MM.1S (cell line): ENCODE data around the gene P4HTM.

Experiments
- DNase-seq: peaks from one replicate; pipeline ENCODE4 v3.0.0-alpha.2; 2015
- H2AFZ ChIP-seq: fragments of 300-600 bp; sonication (generic); 2 replicates; pipeline ENCODE4 v1.6.0; 2016; ENCODE audit warnings: antibody characterized with exemption, low read length
- H3F3A ChIP-seq: fragments of 300-600 bp; sonication (generic); 2 replicates; pipeline ENCODE4 v1.6.1; 2016; ENCODE audit warnings: mild to moderate bottlenecking, antibody characterized with exemption, low read length, moderate library complexity, mixed read lengths; ENCODE audit not compliant: insufficient read depth
- H3K27ac ChIP-seq: fragments of 300-600 bp; sonication (generic); 2 replicates; pipeline ENCODE4 v1.5.1; 2016; ENCODE audit warnings: mild to moderate bottlenecking, low read length
- H3K27me3 ChIP-seq: fragments of 300-600 bp; sonication (generic); replicated peaks from 2 replicates; pipeline ENCODE4 v1.6.0; 2016; ENCODE audit warnings: low read length; ENCODE audit not compliant: insufficient read depth
- H3K36me3 ChIP-seq: fragments of 300-600 bp; sonication (generic); replicated peaks from 2 replicates; pipeline ENCODE4 v1.6.1; 2016; ENCODE audit warnings: mild to moderate bottlenecking, low read length, mixed read lengths; ENCODE audit not compliant: insufficient read depth
- H3K4me1 ChIP-seq: fragments of 300-600 bp; sonication (generic); 2 replicates; pipeline ENCODE4 v1.6.1; 2016; ENCODE audit warnings: low read length, mixed read lengths
- H3K4me2 ChIP-seq: fragments of 300-600 bp; sonication (generic); 2 replicates; pipeline ENCODE4 v1.6.0; 2016; ENCODE audit warnings: low read depth, low read length
- H3K4me3 ChIP-seq: fragments of 300-600 bp; sonication (generic); 2 replicates; pipeline ENCODE4 v1.5.1; 2016; ENCODE audit warnings: low read length, mixed read lengths
- H3K79me2 ChIP-seq: fragments of 300-600 bp; sonication (generic); 2 replicates; pipeline ENCODE4 v1.6.1; 2016; ENCODE audit warnings: mixed run types, low read length, mixed read lengths
- H3K9ac ChIP-seq: fragments of 300-600 bp; sonication (generic); 2 replicates; pipeline ENCODE4 v1.6.1; 2016; ENCODE audit warnings: low read length, mixed read lengths
- H3K9me2 ChIP-seq: fragments of 300-600 bp; sonication (generic); replicated peaks from 2 replicates; pipeline ENCODE4 v1.6.1; 2016; ENCODE audit warnings: mild to moderate bottlenecking, low read length, mixed read lengths; ENCODE audit not compliant: insufficient read depth
- H3K9me3 ChIP-seq: fragments of 300-600 bp; sonication (generic); replicated peaks from 2 replicates; pipeline ENCODE4 v1.6.1; 2016; ENCODE audit warnings: mild to moderate bottlenecking, low read length, mixed read lengths; ENCODE audit not compliant: insufficient read depth
- H4K20me1 ChIP-seq: fragments of 300-600 bp; sonication (generic); 2 replicates; pipeline ENCODE4 v1.6.1; 2016; ENCODE audit warnings: mild to moderate bottlenecking, low read length, moderate library complexity, mixed read lengths; ENCODE audit not compliant: insufficient read depth
- CTCF ChIP-seq: fragments of 300-600 bp; sonication (generic); IDR thresholded peaks from 2 replicates; pipeline ENCODE4 v1.5.1; 2016; ENCODE audit warnings: antibody characterized with exemption, low read length, mixed read lengths
- EZH2 ChIP-seq: fragments of 300-600 bp; sonication (generic); optimal IDR thresholded peaks from 2 replicates; pipeline ENCODE3; 2017; ENCODE audit warnings: low read depth, mild to moderate bottlenecking, antibody characterized with exemption, low read length, mixed read lengths
- EZH2phosphoT487 ChIP-seq: fragments of 300-600 bp; sonication (generic); IDR thresholded peaks from 2 replicates; pipeline ENCODE4 v1.6.1; 2018; ENCODE audit warnings: antibody characterized with exemption, low read length

The P4HTM gene

GRCh38 chr3:49053543-49053942 lies 63.5 kb downstream of the P4HTM start:
- Histone ChIP-seq H3K9me3 (no peaks in the 10 kb centered on the region), H3K79me2 (peaks cover 14% of the 10 kb centered on the region), H3K9me2 (no peaks in the 10 kb centered on the region), H3K4me2 (no peak overlapping the region), H3K27me3 (no peaks in the 10 kb centered on the region), H3K36me3 (peaks cover 9% of the 10 kb centered on the region; the same call in 1 of the 2 replicates), H3F3A (no peaks in the 10 kb centered on the region), H2AFZ (no peak overlapping the region), H3K4me3 (no peak overlapping the region), H3K27ac (no peak overlapping the region), H3K4me1 (no peaks in the 10 kb centered on the region), H4K20me1 (no peaks in the 10 kb centered on the region), H3K9ac (no peak overlapping the region)
- TF ChIP-seq EZH2 (no peak), EZH2phosphoT487 (no peak), CTCF (no peak)
- no peak for DNase-seq

DNA sequence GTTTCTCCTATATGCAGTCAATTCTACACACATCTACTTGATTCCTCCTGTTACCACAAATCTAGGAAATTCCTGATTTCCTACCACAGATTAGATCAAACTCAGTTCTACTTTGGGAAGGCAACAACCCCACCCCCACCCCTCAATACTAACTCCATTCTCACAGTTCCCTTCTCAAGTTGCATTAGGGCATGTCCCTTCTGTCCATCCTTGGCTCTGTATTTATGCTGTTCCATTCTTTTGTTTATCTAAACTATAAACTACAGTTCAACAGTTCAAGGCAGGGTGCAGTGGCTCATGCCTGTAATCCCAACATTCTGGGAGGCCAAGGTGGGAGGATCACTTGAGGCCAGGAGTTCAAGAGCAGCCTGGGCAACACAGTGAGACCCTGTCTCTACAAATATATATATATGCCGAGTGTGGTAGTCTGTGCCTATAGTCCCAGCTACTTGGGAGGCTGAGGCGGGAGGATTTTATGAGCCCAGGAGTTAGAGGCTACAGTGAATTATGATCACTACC lies 64.4 kb downstream of the P4HTM start:
- peaks cover 9% of the 10 kb centered on the region; the same call in 1 of the 2 replicates for H3K36me3 ChIP-seq
- no peak overlapping the region for H3K4me3 ChIP-seq
- no peak overlapping the region for H3K4me2 ChIP-seq
- H3K27ac ChIP-seq: no peak overlapping the region
- H3K9me2 ChIP-seq: no peaks in the 10 kb centered on the region
- H3K27me3 ChIP-seq: no peaks in the 10 kb centered on the region
- peaks cover 14% of the 10 kb centered on the region for H3K79me2 ChIP-seq
- H4K20me1 ChIP-seq: no peaks in the 10 kb centered on the region
- no peak overlapping the region for H3K9ac ChIP-seq
- TF ChIP-seq CTCF: no peak
- TF ChIP-seq EZH2: no peak
- no peak for TF ChIP-seq EZH2phosphoT487
- no peaks in the 10 kb centered on the region for H3K4me1 ChIP-seq
- H2AFZ ChIP-seq: no peak overlapping the region
- DNase-seq: no peak
- no peaks in the 10 kb centered on the region for H3K9me3 ChIP-seq
- H3F3A ChIP-seq: no peaks in the 10 kb centered on the region
